D721Med (cell line): ENCODE results near the gene PCDHGA8.
"Not testable (repeated sequence)": the region's sequence is repeated elsewhere in the genome, so short reads cannot be mapped to it uniquely, and the experiment has no call there.

ENCODE experiments used
- DNase-seq: peaks from one replicate; pipeline ENCODE4 v3.0.0; 2011; ENCODE audit warnings: low spot score; ENCODE audit not compliant: insufficient read length
- FAIRE-seq: peaks from 2 replicates; lab custom pipeline; 2011; peaks lifted over from hg19 to GRCh38; lab: Jason Lieb, UNC
- TF ChIP-seq, protein P1 (sequence below): IDR thresholded peaks from 2 replicates; pipeline ENCODE4 v1.5.1; 2012; ENCODE audit warnings: mild to moderate bottlenecking, control low read depth; ENCODE audit not compliant: insufficient read depth; ENCODE audit errors: missing control alignments

The PCDHGA8 gene

DNA sequence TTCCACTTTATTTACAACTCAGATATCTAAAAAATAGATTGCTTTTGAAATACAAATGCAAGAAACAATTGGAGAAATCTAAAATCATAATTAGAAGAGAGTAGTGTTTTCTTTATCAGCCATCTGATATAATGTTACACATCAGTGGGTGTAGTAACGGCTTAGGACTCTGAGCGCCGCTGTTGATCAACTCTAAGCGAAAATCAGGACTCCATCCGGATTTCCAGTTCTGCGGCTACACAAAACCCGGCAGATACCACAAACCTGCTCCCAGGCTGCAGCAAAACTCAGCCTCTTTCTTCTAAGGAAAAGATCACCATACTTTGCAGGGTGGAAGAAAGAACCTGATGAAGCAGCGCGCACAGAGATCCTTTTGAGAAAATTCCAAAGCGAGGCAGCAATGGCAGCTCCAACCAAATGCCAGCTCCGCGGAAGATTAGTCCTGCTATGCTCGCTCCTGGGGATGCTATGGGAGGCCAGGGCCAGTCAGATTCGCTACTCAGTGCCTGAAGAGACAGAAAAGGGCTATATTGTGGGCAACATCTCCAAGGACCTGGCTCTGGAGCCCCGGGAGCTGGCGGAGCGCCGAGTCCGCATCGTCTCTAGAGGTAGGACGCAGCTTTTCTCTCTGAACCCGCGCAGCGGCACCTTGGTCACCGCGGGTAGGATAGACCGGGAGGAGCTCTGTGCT, 10.3 kb downstream of the PCDHGA8 start, which contains the start of gene PCDHGA9:
Gene PCDHGA9 (plus strand): TSS at position 226 of the 691 bp plus-strand sequence. CDS start 175 bp downstream, at position 401.
- FAIRE-seq (no peak), DNase-seq (no peak)
- TF ChIP-seq, protein P1, sequence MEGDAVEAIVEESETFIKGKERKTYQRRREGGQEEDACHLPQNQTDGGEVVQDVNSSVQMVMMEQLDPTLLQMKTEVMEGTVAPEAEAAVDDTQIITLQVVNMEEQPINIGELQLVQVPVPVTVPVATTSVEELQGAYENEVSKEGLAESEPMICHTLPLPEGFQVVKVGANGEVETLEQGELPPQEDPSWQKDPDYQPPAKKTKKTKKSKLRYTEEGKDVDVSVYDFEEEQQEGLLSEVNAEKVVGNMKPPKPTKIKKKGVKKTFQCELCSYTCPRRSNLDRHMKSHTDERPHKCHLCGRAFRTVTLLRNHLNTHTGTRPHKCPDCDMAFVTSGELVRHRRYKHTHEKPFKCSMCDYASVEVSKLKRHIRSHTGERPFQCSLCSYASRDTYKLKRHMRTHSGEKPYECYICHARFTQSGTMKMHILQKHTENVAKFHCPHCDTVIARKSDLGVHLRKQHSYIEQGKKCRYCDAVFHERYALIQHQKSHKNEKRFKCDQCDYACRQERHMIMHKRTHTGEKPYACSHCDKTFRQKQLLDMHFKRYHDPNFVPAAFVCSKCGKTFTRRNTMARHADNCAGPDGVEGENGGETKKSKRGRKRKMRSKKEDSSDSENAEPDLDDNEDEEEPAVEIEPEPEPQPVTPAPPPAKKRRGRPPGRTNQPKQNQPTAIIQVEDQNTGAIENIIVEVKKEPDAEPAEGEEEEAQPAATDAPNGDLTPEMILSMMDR: peak; percentile 42

DNA sequence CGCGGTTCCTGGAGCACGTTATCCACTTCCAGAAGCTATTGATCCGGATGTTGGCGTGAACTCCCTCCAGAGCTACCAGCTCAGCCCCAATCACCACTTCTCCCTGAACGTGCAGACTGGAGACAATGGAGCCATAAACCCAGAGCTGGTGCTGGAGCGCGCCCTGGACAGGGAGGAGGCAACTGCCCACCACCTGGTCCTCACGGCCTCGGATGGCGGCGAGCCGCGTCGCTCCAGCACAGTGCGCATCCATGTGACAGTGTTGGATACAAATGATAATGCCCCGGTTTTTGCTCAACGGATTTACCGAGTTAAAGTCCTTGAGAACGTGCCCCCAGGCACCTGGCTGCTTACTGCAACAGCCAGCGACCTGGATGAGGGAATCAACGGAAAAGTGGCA, 11.0 kb downstream of the PCDHGA8 start:
- TF ChIP-seq, protein P1: no peak
- FAIRE-seq: no peak
- DNase-seq: no peak

DNA sequence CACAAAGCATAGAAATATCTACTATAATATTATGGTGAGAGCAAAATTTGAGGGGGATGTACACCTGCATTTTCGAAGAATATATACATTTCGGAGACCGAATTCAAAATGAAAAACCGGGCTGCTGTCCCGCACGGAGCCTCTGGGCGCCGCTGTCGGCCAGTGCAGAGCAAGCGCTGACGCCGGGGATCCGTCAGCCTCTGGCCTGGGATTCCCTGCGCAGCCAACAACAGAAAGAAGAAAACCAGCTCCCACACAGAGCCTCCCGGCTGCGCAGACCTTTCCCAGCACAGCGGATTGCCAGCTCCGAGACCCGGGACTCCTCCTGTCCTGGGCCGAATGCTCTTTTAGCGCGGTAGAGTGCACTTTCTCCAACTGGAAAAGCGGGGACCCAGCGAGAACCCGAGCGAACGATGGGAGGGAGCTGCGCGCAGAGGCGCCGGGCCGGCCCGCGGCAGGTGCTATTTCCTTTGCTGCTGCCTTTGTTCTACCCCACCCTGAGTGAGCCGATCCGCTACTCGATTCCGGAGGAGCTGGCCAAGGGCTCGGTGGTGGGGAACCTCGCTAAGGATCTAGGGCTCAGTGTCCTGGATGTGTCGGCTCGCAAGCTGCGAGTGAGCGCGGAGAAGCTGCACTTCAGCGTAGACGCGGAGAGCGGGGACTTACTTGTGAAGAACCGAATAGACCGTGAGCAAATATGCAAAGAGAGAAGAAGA, 15.5 kb downstream of the PCDHGA8 start, which contains the start of gene PCDHGB6:
Gene PCDHGB6 (plus strand): TSS at position 232 of the 716 bp plus-strand sequence. CDS start 182 bp downstream, at position 414.
- DNase-seq, FAIRE-seq: not testable (repeated sequence)

DNA sequence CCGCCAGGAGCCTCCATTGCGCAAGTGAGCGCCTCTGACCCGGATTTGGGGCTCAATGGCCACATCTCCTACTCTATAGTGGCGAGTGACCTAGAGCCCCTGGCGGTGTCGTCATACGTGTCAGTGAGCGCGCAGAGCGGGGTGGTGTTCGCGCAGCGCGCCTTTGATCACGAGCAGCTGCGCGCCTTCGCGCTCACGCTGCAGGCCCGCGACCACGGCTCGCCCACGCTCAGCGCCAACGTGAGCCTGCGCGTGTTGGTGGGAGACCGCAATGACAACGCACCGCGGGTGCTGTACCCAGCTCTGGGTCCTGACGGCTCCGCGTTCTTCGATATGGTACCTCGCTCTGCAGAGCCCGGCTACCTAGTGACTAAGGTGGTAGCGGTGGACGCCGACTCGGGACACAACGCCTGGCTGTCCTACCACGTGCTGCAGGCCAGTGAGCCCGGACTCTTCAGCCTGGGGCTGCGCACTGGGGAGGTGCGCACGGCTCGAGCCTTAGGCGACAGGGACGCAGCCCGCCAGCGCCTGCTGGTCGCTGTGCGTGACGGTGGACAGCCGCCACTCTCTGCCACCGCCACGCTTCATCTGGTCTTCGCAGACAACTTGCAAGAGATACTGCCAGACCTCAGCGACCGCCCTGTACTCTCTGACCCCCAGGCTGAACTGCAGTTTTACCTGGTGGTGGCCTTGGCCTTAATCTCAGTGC, 17.3 kb downstream of the PCDHGA8 start:
- FAIRE-seq (no peak), DNase-seq (no peak)
- TF ChIP-seq, protein P1: no peak

DNA sequence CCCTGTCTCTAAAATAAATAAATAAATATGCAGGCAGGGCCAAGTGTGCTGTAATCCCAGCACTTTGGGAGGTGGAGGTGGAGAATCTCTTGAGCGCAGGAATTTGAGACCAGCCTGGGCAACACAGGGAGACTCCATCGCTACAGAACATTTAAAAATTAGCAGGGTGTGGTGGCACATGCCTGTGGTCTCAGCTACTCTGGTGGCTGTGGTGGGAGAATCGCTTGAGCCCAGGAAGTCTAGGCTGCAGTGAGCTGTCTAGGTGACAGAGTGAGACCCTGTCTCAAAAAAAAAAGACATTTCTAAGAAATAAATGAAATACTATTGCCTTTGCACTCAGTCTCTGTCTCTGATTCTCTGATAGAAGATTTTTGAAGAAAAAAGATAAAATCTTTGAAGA, 19.1 kb downstream of the PCDHGA8 start:
- DNase-seq: no peak
- no peak for FAIRE-seq
- TF ChIP-seq, protein P1: no peak

DNA sequence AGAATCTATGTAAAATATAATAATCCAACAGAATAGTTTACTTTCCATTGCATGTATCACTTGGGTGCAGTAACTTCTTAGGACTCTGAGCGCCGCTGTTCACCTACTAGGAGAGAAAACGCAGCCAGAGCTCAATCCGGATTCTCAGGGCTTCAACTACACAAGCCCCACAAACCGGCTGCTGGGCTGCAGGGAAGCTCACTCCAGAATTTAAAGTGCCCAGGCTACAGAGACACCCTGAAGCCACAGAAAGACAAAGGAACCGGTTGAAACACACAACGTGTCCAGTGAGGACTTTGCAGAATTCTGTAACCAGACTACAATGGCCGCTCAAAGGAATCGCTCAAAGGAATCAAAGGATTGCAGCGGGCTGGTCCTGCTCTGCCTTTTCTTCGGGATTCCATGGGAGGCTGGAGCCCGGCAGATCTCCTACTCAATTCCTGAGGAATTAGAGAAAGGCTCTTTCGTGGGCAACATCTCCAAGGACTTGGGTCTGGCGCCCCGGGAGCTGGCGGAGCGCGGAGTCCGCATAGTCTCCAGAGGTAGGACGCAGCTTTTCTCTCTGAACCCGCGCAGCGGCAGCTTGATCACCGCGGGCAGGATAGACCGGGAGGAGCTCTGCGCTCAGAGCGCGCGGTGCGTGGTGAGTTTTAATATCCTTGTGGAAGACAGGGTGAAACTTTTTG, 20.6 kb downstream of the PCDHGA8 start, which contains the start of gene PCDHGA10:
Gene PCDHGA10 (plus strand): TSS at position 134 of the 686 bp plus-strand sequence. CDS start 189 bp downstream, at position 323.
- FAIRE-seq: no peak
- TF ChIP-seq, protein P1: no peak
- DNase-seq: no peak

DNA sequence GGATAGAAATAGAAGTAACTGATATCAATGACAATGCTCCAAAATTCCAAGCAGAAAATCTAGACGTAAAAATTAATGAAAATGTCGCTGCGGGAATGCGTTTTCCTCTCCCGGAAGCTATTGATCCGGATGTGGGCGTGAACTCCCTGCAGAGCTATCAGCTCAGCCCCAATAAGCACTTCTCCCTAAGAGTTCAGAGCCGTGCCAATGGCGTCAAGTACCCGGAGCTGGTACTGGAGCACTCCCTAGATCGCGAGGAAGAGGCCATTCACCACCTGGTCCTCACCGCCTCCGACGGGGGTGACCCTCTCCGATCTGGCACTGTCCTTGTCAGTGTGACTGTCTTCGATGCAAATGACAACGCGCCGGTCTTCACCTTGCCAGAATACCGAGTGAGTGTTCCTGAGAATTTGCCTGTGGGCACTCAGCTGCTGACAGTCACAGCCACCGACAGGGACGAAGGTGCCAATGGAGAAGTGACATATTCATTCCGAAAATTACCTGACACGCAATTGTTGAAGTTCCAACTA, 21.2 kb downstream of the PCDHGA8 start:
- TF ChIP-seq, protein P1: no peak
- DNase-seq (no peak), FAIRE-seq (no peak)

DNA sequence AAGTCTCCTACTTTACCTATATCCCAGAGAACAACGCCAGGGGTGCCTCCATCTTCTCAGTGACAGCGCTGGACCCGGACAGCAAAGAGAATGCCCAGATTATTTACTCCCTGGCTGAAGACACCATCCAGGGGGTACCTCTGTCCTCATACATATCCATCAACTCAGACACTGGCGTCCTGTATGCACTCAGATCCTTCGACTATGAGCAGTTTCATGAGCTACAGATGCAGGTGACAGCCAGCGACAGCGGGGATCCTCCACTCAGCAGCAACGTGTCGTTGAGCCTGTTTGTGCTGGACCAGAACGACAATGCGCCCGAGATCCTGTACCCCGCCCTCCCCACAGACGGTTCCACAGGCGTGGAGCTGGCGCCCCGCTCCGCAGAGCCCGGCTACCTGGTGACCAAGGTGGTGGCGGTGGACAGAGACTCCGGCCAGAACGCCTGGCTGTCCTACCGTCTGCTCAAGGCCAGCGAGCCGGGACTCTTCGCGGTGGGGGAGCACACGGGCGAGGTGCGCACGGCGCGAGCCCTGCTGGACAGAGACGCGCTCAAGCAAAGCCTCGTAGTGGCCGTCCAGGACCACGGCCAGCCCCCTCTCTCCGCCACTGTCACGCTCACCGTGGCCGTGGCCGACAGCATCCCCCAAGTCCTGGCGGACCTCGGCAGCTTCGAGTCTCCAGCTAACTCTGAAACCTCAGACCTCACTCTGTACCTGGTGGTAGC, 22.3 kb downstream of the PCDHGA8 start:
- FAIRE-seq, DNase-seq: not testable (repeated sequence)

DNA sequence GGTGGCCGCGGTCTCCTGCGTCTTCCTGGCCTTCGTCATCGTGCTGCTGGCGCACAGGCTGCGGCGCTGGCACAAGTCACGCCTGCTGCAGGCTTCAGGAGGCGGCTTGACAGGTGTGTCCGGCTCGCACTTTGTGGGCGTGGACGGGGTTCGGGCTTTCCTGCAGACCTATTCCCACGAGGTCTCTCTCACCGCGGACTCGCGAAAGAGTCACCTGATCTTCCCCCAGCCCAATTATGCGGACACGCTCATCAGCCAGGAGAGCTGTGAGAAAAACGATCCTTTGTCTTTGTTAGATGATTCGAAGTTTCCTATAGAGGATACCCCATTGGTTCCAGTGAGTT, 22.8 kb downstream of the PCDHGA8 start:
- not testable (repeated sequence) for DNase-seq, FAIRE-seq
